ENCODE data around the gene SMIM43.

- TF ChIP-seq CTCF (conservative IDR thresholded peaks at IDR 0.05; ENCODE audit: low read length) (no peak), EZH2phosphoT487 (IDR thresholded peaks at IDR 0.05; ENCODE audit: borderline replicate concordance, low read depth, low read length) (no peak)
Measured at GRCh38 chr4:121760205-121760604, 4.8 kb downstream of the SMIM43 start.

Measured in OCI-LY7 (cell line).